ENCODE measurements around the gene VWA8. TPM values are rescaled to one million over a fixed set of nuclear protein-coding genes. Genes with fewer than 3 reads are reported as not detected.

Gene VWA8
- total and polyA plus RNA-seq, 2 of the 13 experiments (the other 11 are each of a cell fraction or from before 2014, with no cell fraction given) = 9.1 to 17.3 TPM

DNA sequence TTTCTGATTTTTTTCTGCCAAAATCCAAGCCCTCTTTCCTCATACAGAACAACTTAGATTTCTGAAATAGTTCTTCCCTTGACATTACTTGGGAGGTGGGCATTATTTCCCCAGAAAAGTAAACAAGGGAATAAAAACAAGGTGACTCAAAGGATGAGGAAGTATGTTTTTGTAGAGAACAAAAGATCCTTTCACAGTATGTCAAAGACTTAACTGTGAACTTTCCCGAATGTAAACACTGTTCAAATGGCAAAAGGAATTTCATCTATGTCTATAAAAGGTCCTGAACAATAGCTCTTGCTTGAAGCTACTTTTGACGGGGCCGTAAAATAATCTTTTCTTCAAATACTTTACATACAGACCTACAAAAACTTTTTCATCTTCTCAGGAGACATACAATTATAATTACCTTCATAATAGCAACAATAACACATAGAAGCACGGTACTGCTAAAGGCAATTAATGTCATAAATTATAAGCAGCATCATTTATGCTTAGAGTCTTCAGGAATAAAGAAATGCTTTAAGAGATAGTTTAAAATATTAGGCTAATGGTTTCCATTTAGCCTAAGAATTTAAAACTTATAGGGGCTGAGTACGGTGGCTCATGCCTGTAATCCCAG is 312.5 kb downstream of the VWA8 start (continued):
- TF ChIP-seq, protein P1, sequence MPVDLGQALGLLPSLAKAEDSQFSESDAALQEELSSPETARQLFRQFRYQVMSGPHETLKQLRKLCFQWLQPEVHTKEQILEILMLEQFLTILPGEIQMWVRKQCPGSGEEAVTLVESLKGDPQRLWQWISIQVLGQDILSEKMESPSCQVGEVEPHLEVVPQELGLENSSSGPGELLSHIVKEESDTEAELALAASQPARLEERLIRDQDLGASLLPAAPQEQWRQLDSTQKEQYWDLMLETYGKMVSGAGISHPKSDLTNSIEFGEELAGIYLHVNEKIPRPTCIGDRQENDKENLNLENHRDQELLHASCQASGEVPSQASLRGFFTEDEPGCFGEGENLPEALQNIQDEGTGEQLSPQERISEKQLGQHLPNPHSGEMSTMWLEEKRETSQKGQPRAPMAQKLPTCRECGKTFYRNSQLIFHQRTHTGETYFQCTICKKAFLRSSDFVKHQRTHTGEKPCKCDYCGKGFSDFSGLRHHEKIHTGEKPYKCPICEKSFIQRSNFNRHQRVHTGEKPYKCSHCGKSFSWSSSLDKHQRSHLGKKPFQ (CRISPR knock-in tag; IDR thresholded peaks at IDR 0.05; ENCODE audit: insufficient replicate concordance) = no peak
- TF ChIP-seq SRSF4 (IDR thresholded peaks at IDR 0.05; ENCODE audit: low read depth, low read length, poor library complexity, severe bottlenecking) (no peak), ELF3 (CRISPR knock-in tag; IDR thresholded peaks at IDR 0.05) (peak; percentile 99), SOX13 (IDR thresholded peaks at IDR 0.05) (peak; percentile 79; the same call in 1 of the 2 replicates), SOX13 (CRISPR knock-in tag; conservative IDR thresholded peaks at IDR 0.05 in 1 of 2, IDR thresholded peaks at IDR 0.05 in 1 of 2) (peak in 1 of 2 experiments; percentile 99; a peak in 2 of 4 replicates), ZNF547 (CRISPR knock-in tag; IDR thresholded peaks at IDR 0.05) (no peak)
- TF ChIP-seq, protein P2, sequence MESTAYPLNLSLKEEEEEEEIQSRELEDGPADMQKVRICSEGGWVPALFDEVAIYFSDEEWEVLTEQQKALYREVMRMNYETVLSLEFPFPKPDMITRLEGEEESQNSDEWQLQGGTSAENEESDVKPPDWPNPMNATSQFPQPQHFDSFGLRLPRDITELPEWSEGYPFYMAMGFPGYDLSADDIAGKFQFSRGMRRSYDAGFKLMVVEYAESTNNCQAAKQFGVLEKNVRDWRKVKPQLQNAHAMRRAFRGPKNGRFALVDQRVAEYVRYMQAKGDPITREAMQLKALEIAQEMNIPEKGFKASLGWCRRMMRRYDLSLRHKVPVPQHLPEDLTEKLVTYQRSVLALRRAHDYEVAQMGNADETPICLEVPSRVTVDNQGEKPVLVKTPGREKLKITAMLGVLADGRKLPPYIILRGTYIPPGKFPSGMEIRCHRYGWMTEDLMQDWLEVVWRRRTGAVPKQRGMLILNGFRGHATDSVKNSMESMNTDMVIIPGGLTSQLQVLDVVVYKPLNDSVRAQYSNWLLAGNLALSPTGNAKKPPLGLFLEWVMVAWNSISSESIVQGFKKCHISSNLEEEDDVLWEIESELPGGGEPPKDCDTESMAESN (CRISPR knock-in tag; conservative IDR thresholded peaks at IDR 0.05) = no peak
- TF ChIP-seq, protein P3, sequence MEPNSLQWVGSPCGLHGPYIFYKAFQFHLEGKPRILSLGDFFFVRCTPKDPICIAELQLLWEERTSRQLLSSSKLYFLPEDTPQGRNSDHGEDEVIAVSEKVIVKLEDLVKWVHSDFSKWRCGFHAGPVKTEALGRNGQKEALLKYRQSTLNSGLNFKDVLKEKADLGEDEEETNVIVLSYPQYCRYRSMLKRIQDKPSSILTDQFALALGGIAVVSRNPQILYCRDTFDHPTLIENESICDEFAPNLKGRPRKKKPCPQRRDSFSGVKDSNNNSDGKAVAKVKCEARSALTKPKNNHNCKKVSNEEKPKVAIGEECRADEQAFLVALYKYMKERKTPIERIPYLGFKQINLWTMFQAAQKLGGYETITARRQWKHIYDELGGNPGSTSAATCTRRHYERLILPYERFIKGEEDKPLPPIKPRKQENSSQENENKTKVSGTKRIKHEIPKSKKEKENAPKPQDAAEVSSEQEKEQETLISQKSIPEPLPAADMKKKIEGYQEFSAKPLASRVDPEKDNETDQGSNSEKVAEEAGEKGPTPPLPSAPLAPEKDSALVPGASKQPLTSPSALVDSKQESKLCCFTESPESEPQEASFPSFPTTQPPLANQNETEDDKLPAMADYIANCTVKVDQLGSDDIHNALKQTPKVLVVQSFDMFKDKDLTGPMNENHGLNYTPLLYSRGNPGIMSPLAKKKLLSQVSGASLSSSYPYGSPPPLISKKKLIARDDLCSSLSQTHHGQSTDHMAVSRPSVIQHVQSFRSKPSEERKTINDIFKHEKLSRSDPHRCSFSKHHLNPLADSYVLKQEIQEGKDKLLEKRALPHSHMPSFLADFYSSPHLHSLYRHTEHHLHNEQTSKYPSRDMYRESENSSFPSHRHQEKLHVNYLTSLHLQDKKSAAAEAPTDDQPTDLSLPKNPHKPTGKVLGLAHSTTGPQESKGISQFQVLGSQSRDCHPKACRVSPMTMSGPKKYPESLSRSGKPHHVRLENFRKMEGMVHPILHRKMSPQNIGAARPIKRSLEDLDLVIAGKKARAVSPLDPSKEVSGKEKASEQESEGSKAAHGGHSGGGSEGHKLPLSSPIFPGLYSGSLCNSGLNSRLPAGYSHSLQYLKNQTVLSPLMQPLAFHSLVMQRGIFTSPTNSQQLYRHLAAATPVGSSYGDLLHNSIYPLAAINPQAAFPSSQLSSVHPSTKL (CRISPR knock-in tag; IDR thresholded peaks at IDR 0.05) = peak; percentile 98
- TF ChIP-seq, protein P4, sequence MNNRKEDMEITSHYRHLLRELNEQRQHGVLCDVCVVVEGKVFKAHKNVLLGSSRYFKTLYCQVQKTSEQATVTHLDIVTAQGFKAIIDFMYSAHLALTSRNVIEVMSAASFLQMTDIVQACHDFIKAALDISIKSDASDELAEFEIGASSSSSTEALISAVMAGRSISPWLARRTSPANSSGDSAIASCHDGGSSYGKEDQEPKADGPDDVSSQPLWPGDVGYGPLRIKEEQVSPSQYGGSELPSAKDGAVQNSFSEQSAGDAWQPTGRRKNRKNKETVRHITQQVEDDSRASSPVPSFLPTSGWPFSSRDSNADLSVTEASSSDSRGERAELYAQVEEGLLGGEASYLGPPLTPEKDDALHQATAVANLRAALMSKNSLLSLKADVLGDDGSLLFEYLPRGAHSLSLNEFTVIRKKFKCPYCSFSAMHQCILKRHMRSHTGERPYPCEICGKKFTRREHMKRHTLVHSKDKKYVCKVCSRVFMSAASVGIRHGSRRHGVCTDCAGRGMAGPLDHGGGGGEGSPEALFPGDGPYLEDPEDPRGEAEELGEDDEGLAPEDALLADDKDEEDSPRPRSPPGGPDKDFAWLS (CRISPR knock-in tag; IDR thresholded peaks at IDR 0.05; ENCODE audit: borderline replicate concordance) = no peak
- TF ChIP-seq, protein P5, sequence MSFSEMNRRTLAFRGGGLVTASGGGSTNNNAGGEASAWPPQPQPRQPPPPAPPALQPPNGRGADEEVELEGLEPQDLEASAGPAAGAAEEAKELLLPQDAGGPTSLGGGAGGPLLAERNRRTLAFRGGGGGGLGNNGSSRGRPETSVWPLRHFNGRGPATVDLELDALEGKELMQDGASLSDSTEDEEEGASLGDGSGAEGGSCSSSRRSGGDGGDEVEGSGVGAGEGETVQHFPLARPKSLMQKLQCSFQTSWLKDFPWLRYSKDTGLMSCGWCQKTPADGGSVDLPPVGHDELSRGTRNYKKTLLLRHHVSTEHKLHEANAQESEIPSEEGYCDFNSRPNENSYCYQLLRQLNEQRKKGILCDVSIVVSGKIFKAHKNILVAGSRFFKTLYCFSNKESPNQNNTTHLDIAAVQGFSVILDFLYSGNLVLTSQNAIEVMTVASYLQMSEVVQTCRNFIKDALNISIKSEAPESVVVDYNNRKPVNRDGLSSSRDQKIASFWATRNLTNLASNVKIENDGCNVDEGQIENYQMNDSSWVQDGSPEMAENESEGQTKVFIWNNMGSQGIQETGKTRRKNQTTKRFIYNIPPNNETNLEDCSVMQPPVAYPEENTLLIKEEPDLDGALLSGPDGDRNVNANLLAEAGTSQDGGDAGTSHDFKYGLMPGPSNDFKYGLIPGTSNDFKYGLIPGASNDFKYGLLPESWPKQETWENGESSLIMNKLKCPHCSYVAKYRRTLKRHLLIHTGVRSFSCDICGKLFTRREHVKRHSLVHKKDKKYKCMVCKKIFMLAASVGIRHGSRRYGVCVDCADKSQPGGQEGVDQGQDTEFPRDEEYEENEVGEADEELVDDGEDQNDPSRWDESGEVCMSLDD (CRISPR knock-in tag; IDR thresholded peaks at IDR 0.05; ENCODE audit: borderline replicate concordance) = no peak
- TF ChIP-seq, protein P6, sequence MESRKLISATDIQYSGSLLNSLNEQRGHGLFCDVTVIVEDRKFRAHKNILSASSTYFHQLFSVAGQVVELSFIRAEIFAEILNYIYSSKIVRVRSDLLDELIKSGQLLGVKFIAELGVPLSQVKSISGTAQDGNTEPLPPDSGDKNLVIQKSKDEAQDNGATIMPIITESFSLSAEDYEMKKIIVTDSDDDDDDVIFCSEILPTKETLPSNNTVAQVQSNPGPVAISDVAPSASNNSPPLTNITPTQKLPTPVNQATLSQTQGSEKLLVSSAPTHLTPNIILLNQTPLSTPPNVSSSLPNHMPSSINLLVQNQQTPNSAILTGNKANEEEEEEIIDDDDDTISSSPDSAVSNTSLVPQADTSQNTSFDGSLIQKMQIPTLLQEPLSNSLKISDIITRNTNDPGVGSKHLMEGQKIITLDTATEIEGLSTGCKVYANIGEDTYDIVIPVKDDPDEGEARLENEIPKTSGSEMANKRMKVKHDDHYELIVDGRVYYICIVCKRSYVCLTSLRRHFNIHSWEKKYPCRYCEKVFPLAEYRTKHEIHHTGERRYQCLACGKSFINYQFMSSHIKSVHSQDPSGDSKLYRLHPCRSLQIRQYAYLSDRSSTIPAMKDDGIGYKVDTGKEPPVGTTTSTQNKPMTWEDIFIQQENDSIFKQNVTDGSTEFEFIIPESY (CRISPR knock-in tag; IDR thresholded peaks at IDR 0.05) = no peak
